Measurements from ENCODE around the gene ARHGEF3. TPM values are rescaled to one million over a fixed set of nuclear protein-coding genes. Genes with fewer than 3 reads are reported as not detected.
A peak's percentile ranks its signal among the peaks of the same experiment; 100 is the strongest.

The ARHGEF3 gene
- total RNA-seq, 5 donors from 2014 or later (not counting 1 experiment from before 2014, with no cell fraction given), result 93.4 to 132 (median 124) TPM

GRCh38 chr3:56815589-56815988, 13.8 kb upstream of the ARHGEF3 start:
- ATAC-seq (replicated peaks in 1 of 4) (no peak), DNase-seq (no peak)
- no peaks in the 10 kb centered on the region for H3K27me3 Mint-ChIP-seq
- H3K36me3 ChIP-seq (ENCODE audit: control insufficient read depth in 2 of 2, extremely low read depth in 1 of 2, insufficient read depth in 1 of 2, low read length in 1 of 2), result no peaks in the 10 kb centered on the region
- CTCF ChIA-PET, result interaction anchor here (0.5 to 2.2 kb wide), 4 partner anchors 8 to 117 kb away, joined by 3 to 9 read pairs (median 6); no protein-coding TSS in a partner anchor
- no peaks in the 10 kb centered on the region for H3K9me3 Mint-ChIP-seq
- H3K4me3 Mint-ChIP-seq, result no peak overlapping the region
- peaks cover 86 to 93% (median 90%) of the 10 kb centered on the region in 3 donors for H3K4me1 Mint-ChIP-seq
- no peak overlapping the region for H3K4me3 ChIP-seq (ENCODE audit: control insufficient read depth in 1 of 2, extremely low read depth in 1 of 2, low read length in 1 of 2)
- peaks cover 38 to 48% of the 10 kb centered on the region in 2 experiments for H3K4me1 ChIP-seq (ENCODE audit: control insufficient read depth in 1 of 2, extremely low read depth in 1 of 2, insufficient read depth in 2 of 2, low read length in 2 of 2)
- H3K27ac Mint-ChIP-seq, result peak overlapping the region; percentile 66 to 71
- H3K27ac ChIP-seq (ENCODE audit: low read length), result no peak overlapping the region
- POLR2A ChIA-PET, result interaction anchor here (0.6 to 0.7 kb wide), 4 partner anchors 8 to 100 kb away, joined by 3 to 8 read pairs (median 4); no protein-coding TSS in a partner anchor
- no peaks in the 10 kb centered on the region for H3K27me3 ChIP-seq (replicated peaks in 1 of 2; ENCODE audit: control insufficient read depth in 2 of 2, extremely low read depth in 1 of 2, insufficient read depth in 2 of 2, low read length in 1 of 2)
- H3K36me3 Mint-ChIP-seq, result no peaks in the 10 kb centered on the region
- 71% methylated on average over 1 of the region's 1 CpG for WGBS (ENCODE audit: insufficient coverage)
- no peaks in the 10 kb centered on the region for H3K9me3 ChIP-seq

- H3K9me3 Mint-ChIP-seq, result no peaks in the 10 kb centered on the region
- peak overlapping the region; percentile 85 to 96 for H3K27ac Mint-ChIP-seq
- Histone ChIP-seq H3K4me1 (ENCODE audit: control insufficient read depth in 1 of 2, extremely low read depth in 1 of 2, insufficient read depth in 2 of 2, low read length in 2 of 2) (peaks cover 33 to 47% of the 10 kb centered on the region in 2 experiments), H3K9me3 (no peaks in the 10 kb centered on the region), H3K4me3 (ENCODE audit: control insufficient read depth in 1 of 2, extremely low read depth in 1 of 2, low read length in 1 of 2) (no peak overlapping the region), H3K27ac (ENCODE audit: low read length) (peak overlapping the region; percentile 61), H3K27me3 (replicated peaks in 1 of 2; ENCODE audit: control insufficient read depth in 2 of 2, extremely low read depth in 1 of 2, insufficient read depth in 2 of 2, low read length in 1 of 2) (no peaks in the 10 kb centered on the region), H3K36me3 (ENCODE audit: control insufficient read depth in 2 of 2, extremely low read depth in 1 of 2, insufficient read depth in 1 of 2, low read length in 1 of 2) (no peaks in the 10 kb centered on the region)
- CTCF ChIA-PET, result interaction anchor here (0.6 to 2.1 kb wide), 6 partner anchors 11 to 705 kb away, joined by 3 to 8 read pairs (median 4); no protein-coding TSS in a partner anchor
- WGBS (ENCODE audit: insufficient coverage), result 0% methylated on average over 1 of the region's 1 CpG
- peaks cover 77 to 88% (median 84%) of the 10 kb centered on the region in 3 donors for H3K4me1 Mint-ChIP-seq
- ATAC-seq (replicated peaks in 1 of 4) (peak in 2 of 4 experiments; percentile 20 to 25), DNase-seq (no peak)
- no peaks in the 10 kb centered on the region for H3K27me3 Mint-ChIP-seq
- POLR2A ChIA-PET, result interaction anchor here in 1 of 2 donors (0.6 to 0.8 kb wide), 4 partner anchors 14 to 1480 kb away, joined by 3 to 20 read pairs (median 5); no protein-coding TSS in a partner anchor
- peak overlapping the region; percentile 5 to 68 (median 32) for H3K4me3 Mint-ChIP-seq
- no peaks in the 10 kb centered on the region for H3K36me3 Mint-ChIP-seq
Measured at GRCh38 chr3:56813653-56813960, 11.9 kb upstream of the ARHGEF3 start.

- DNase-seq, result no peak
- Mint-ChIP-seq H3K9me3 (no peaks in the 10 kb centered on the region), H3K36me3 (no peaks in the 10 kb centered on the region), H3K4me3 (peak overlapping the region; percentile 5 to 68 (median 32)), H3K4me1 (peaks cover 71 to 82% (median 78%) of the 10 kb centered on the region in 3 donors), H3K27me3 (no peaks in the 10 kb centered on the region), H3K27ac (peak overlapping the region; percentile 85 to 96)
- H3K36me3 ChIP-seq (ENCODE audit: control insufficient read depth in 2 of 2, extremely low read depth in 1 of 2, insufficient read depth in 1 of 2, low read length in 1 of 2), result no peaks in the 10 kb centered on the region
- no peaks in the 10 kb centered on the region for H3K9me3 ChIP-seq
- WGBS (ENCODE audit: insufficient coverage), result no CpG with 5 or more reads among the region's 2 CpGs
- no peak overlapping the region for H3K4me3 ChIP-seq (ENCODE audit: control insufficient read depth in 1 of 2, extremely low read depth in 1 of 2, low read length in 1 of 2)
- CTCF ChIA-PET, result interaction anchor here in 1 of 2 donors (1.4 to 2.1 kb wide), 5 partner anchors 10 to 176 kb away, joined by 4 to 8 read pairs (median 5); no protein-coding TSS in a partner anchor
- peak overlapping the region; percentile 61 for H3K27ac ChIP-seq (ENCODE audit: low read length)
- POLR2A ChIA-PET, result interaction anchor here (0.7 to 1.3 kb wide), 3 partner anchors 9 to 103 kb away, joined by 3 to 20 read pairs (median 3); no protein-coding TSS in a partner anchor
- no peaks in the 10 kb centered on the region for H3K27me3 ChIP-seq (replicated peaks in 1 of 2; ENCODE audit: control insufficient read depth in 2 of 2, extremely low read depth in 1 of 2, insufficient read depth in 2 of 2, low read length in 1 of 2)
- ATAC-seq (replicated peaks in 1 of 4), result no peak
- peaks cover 32 to 45% of the 10 kb centered on the region in 2 experiments for H3K4me1 ChIP-seq (ENCODE audit: control insufficient read depth in 1 of 2, extremely low read depth in 1 of 2, insufficient read depth in 2 of 2, low read length in 2 of 2)
Measured at GRCh38 chr3:56812754-56813652, 11.3 kb upstream of the ARHGEF3 start.

- ATAC-seq (replicated peaks in 1 of 4), result no peak
Measured at GRCh38 chr3:56811546-56812202, 9.9 kb upstream of the ARHGEF3 start.

GRCh38 chr3:56810577-56811545, 9.1 kb upstream of the ARHGEF3 start:
- no peak overlapping the region for H3K4me3 ChIP-seq (ENCODE audit: control insufficient read depth in 1 of 2, extremely low read depth in 1 of 2, low read length in 1 of 2)
- H3K27ac ChIP-seq (ENCODE audit: low read length), result peak overlapping the region; percentile 14
- DNase-seq (no peak), ATAC-seq (replicated peaks in 1 of 4) (no peak)
- WGBS (ENCODE audit: insufficient coverage), result 85% methylated on average over 3 of the region's 6 CpGs
- peak overlapping the region in 1 of 3 donors; percentile 15 for H3K4me3 Mint-ChIP-seq
- H3K4me1 ChIP-seq (ENCODE audit: control insufficient read depth in 1 of 2, extremely low read depth in 1 of 2, insufficient read depth in 2 of 2, low read length in 2 of 2), result peaks cover 32 to 38% of the 10 kb centered on the region in 2 experiments
- no peaks in the 10 kb centered on the region for H3K36me3 Mint-ChIP-seq
- ChIA-PET POLR2A (interaction anchor here (0.6 to 0.7 kb wide), 3 partner anchors 67 to 145 kb away, joined by 3 to 6 read pairs (median 3); no protein-coding TSS in a partner anchor), CTCF (interaction anchor here (1.2 to 1.6 kb wide), 5 partner anchors 8 to 147 kb away, joined by 3 to 6 read pairs (median 4); no protein-coding TSS in a partner anchor)
- no peaks in the 10 kb centered on the region for H3K27me3 ChIP-seq (replicated peaks in 1 of 2; ENCODE audit: control insufficient read depth in 2 of 2, extremely low read depth in 1 of 2, insufficient read depth in 2 of 2, low read length in 1 of 2)
- H3K4me1 Mint-ChIP-seq, result peaks cover 50 to 66% (median 63%) of the 10 kb centered on the region in 3 donors
- H3K27ac Mint-ChIP-seq, result peak overlapping the region; percentile 85 to 96
- H3K27me3 Mint-ChIP-seq, result no peaks in the 10 kb centered on the region
- no peaks in the 10 kb centered on the region for H3K9me3 Mint-ChIP-seq
- H3K36me3 ChIP-seq (ENCODE audit: control insufficient read depth in 2 of 2, extremely low read depth in 1 of 2, insufficient read depth in 1 of 2, low read length in 1 of 2), result no peaks in the 10 kb centered on the region
- H3K9me3 ChIP-seq, result no peaks in the 10 kb centered on the region

More at GRCh38 chr3:56811546-56812202, 9.9 kb upstream of the ARHGEF3 start:
- H3K9me3 ChIP-seq, result no peaks in the 10 kb centered on the region
- ChIA-PET CTCF (interaction anchor here (0.8 to 1.6 kb wide), 7 partner anchors 9 to 175 kb away, joined by 3 to 6 read pairs (median 4); no protein-coding TSS in a partner anchor), POLR2A (interaction anchor here in 1 of 2 donors (0.6 to 1.3 kb wide), 4 partner anchors 8 to 186 kb away, joined by 3 to 6 read pairs (median 3); no protein-coding TSS in a partner anchor)
- H3K27ac ChIP-seq (ENCODE audit: low read length), result peak overlapping the region; percentile 61
- no peak overlapping the region for H3K4me3 ChIP-seq (ENCODE audit: control insufficient read depth in 1 of 2, extremely low read depth in 1 of 2, low read length in 1 of 2)
- Mint-ChIP-seq H3K27me3 (no peaks in the 10 kb centered on the region), H3K4me1 (peaks cover 58 to 71% (median 71%) of the 10 kb centered on the region in 3 donors), H3K9me3 (no peaks in the 10 kb centered on the region), H3K4me3 (peak overlapping the region in 1 of 3 donors; percentile 68), H3K27ac (peak overlapping the region; percentile 85 to 96), H3K36me3 (no peaks in the 10 kb centered on the region)
- no peaks in the 10 kb centered on the region for H3K36me3 ChIP-seq (ENCODE audit: control insufficient read depth in 2 of 2, extremely low read depth in 1 of 2, insufficient read depth in 1 of 2, low read length in 1 of 2)
- H3K4me1 ChIP-seq (ENCODE audit: control insufficient read depth in 1 of 2, extremely low read depth in 1 of 2, insufficient read depth in 2 of 2, low read length in 2 of 2), result peaks cover 32 to 41% of the 10 kb centered on the region in 2 experiments
- no peaks in the 10 kb centered on the region for H3K27me3 ChIP-seq (replicated peaks in 1 of 2; ENCODE audit: control insufficient read depth in 2 of 2, extremely low read depth in 1 of 2, insufficient read depth in 2 of 2, low read length in 1 of 2)
- DNase-seq, result no peak
- 100% methylated on average over 1 of the region's 5 CpGs for WGBS (ENCODE audit: insufficient coverage)
